H7 (cell line): ENCODE data around the gene DNAI7. TPM values are rescaled to one million over a fixed set of nuclear protein-coding genes. Genes with fewer than 3 reads are reported as not detected.

Source experiments
- DNase-seq: peaks from one replicate; pipeline ENCODE4 v3.0.0; 2012
- H3K27me3 ChIP-seq: 2 replicates; pipeline ENCODE4 v1.6.0; 2011; ENCODE audit warnings: mild to moderate bottlenecking, low read length; ENCODE audit not compliant: control insufficient read depth, insufficient read depth
- H3K36me3 ChIP-seq: replicated peaks from 2 replicates; pipeline ENCODE4 v1.5.1; 2011; ENCODE audit warnings: low read length; ENCODE audit not compliant: control insufficient read depth, insufficient read depth
- H3K4me3 ChIP-seq: 2 replicates; pipeline ENCODE4 v1.5.1; 2011; ENCODE audit warnings: low read depth, mild to moderate bottlenecking, control low read depth, low read length, moderate library complexity; ENCODE audit not compliant: insufficient read depth
- total RNA-seq: library from RNA; depleted of rRNA; stranded (reverse); fragments of >200 nt; shearing (Covaris generic); gene quantifications from 2 replicates; pipeline ENCODE4 v1.2.3, GENCODE V29; 2014

Gene DNAI7
- total RNA-seq, 1 experiment from 2014 or later, result 0.59 TPM

- Histone ChIP-seq H3K4me3 (no peak overlapping the region), H3K27me3 (no peaks in the 10 kb centered on the region), H3K36me3 (no peaks in the 10 kb centered on the region)
- no peak for DNase-seq
Measured at GRCh38 chr12:25100194-25101091, 94.5 kb downstream of the DNAI7 start.

GRCh38 chr12:25099010-25099409, 96.0 kb downstream of the DNAI7 start:
- Histone ChIP-seq H3K27me3 (no peaks in the 10 kb centered on the region), H3K4me3 (no peak overlapping the region), H3K36me3 (no peaks in the 10 kb centered on the region)
- DNase-seq, result no peak

DNA sequence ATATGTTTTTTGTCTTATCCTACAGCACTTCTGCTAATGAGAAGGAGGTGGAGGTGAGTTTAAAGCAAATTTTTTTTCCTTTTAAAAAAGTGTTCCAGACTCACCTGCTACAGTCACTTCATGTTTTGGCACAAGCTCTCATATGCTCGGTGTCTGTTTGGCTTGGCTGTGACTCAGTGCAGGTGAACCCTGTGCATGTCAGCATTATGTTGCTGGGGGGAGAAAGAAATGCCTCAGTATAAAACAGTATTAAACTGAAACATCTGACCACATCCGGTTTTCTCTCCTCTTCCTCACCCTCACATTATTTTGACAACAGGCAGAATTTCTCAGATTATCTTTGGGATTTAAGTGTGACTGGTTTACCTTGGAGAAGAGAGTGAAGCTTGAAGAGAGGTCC, 105.2 kb downstream of the DNAI7 start:
- H3K36me3 ChIP-seq, result no peaks in the 10 kb centered on the region
- no peaks in the 10 kb centered on the region for H3K27me3 ChIP-seq
- DNase-seq, result no peak
- no peak overlapping the region for H3K4me3 ChIP-seq

- H3K27me3 ChIP-seq, result no peaks in the 10 kb centered on the region
- DNase-seq, result no peak
- H3K36me3 ChIP-seq, result no peaks in the 10 kb centered on the region
- no peak overlapping the region for H3K4me3 ChIP-seq
Measured at GRCh38 chr12:25087596-25087995, 107.4 kb downstream of the DNAI7 start.

DNA sequence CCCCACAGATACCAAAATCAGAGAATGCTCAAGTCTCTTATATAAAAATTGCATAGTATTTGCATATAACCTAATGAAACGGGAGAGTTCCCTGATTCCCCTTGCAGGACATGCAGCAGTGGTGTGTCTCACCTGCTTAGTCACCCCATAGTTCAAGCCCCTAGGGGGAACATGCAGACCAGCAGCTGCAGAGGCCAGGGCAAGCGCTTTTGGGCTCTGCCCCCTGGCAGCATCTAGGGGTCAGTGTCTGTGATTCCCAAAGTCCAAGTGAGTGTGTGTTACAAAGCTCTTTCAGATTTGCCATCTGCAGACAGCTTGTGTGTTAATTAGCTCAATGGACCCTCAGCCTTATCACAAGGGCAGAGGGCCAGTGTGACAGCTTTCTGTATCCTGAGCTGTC, 110.1 kb downstream of the DNAI7 start:
- H3K36me3 ChIP-seq, result no peaks in the 10 kb centered on the region
- peak; percentile 7 for DNase-seq
- no peaks in the 10 kb centered on the region for H3K27me3 ChIP-seq
- H3K4me3 ChIP-seq, result no peak overlapping the region

DNA sequence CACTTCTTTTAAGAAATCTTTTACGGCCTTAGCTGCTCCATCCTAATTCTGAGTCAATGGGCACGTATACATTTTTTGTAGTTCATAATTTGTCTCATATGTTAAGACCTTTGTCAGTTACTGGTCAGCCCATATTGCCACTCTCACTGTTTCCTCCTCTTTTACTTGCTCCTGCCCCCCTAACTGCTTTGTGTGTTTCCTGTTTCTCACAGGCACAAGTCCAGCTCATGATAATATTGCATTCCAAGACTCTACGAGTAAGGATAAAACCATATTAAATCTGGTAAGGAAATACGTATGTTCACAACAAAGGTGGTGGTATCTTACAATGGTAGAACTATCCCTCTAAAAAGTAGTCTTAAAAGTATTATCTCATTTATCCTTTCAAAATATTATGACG, 111.7 kb downstream of the DNAI7 start:
- Histone ChIP-seq H3K36me3 (no peaks in the 10 kb centered on the region), H3K27me3 (no peaks in the 10 kb centered on the region), H3K4me3 (no peak overlapping the region)
- no peak for DNase-seq

- Histone ChIP-seq H3K27me3 (no peaks in the 10 kb centered on the region), H3K4me3 (no peak overlapping the region), H3K36me3 (no peaks in the 10 kb centered on the region)
- DNase-seq, result no peak
Measured at GRCh38 chr12:25082628-25083027, 112.3 kb downstream of the DNAI7 start.

- DNase-seq, result no peak
- Histone ChIP-seq H3K36me3 (no peaks in the 10 kb centered on the region), H3K27me3 (no peaks in the 10 kb centered on the region), H3K4me3 (no peak overlapping the region)
Measured at GRCh38 chr12:25079393-25079792, 115.6 kb downstream of the DNAI7 start.

- Histone ChIP-seq H3K36me3 (no peaks in the 10 kb centered on the region), H3K4me3 (no peak overlapping the region), H3K27me3 (no peaks in the 10 kb centered on the region)
- no peak for DNase-seq
Measured at GRCh38 chr12:25074954-25075353, 120.0 kb downstream of the DNAI7 start.

DNA sequence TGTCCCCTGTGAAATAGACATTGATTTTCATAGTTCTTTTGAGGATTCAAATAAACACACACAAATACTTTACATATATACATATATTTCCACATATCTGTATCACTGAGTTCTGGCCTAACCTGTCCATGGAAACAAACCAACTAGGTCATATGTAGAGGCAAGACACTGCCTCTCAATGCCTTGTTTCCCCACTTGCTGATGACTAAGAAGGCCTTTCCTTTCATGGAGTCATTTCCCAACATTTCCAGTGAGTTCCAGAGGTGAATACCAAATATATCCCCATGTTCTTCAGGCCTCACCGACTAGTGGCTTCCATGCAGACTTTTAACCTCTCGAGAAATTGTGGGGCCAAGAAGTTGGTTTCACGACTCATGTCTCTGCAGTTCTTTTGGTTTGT, 120.8 kb downstream of the DNAI7 start:
- no peak overlapping the region for H3K4me3 ChIP-seq
- no peaks in the 10 kb centered on the region for H3K36me3 ChIP-seq
- H3K27me3 ChIP-seq, result no peaks in the 10 kb centered on the region
- no peak for DNase-seq

GRCh38 chr12:25072906-25073650, 121.9 kb downstream of the DNAI7 start:
- no peak overlapping the region for H3K4me3 ChIP-seq
- DNase-seq, result no peak
- H3K27me3 ChIP-seq, result no peaks in the 10 kb centered on the region
- no peaks in the 10 kb centered on the region for H3K36me3 ChIP-seq

DNA sequence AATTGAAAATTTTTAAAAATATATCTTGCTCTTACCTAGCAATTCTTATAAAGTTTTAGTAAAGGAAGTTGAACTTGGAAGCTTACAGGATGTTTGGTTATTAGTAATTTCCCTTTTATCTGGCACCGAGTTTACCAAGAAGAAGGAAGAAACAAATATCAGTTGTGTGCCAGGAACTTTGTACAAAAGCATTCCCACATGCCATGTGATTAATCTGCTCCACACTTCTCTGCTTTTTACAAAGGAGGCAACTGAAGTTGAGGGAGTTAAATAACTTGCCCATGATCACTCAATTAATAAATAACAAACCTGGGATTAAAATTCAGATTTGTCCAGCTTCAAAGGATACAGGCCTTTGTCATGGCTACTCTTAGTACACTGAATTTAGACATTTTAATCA, 123.6 kb downstream of the DNAI7 start:
- Histone ChIP-seq H3K4me3 (no peak overlapping the region), H3K27me3 (no peaks in the 10 kb centered on the region), H3K36me3 (no peaks in the 10 kb centered on the region)
- DNase-seq, result no peak

DNA sequence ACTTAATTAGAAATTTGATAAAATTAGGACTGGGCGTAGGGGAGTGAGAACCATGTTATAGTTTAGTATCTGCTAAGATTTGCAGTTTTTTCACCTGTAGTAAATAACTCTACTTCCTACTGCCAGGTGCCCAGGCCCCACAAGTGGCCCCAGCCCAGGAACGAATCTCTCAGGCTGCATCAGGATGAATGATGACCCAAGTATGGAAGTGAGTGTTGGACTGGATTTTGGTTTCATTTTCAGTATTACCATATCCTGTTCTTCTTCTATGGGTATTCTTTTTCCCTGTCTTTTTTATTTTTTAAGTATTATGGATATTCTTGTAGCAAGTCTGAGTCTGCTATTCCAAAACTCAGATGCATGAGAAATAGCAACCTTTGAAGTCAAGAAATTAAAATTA, 125.7 kb downstream of the DNAI7 start:
- H3K4me3 ChIP-seq, result no peak overlapping the region
- no peak for DNase-seq

DNA sequence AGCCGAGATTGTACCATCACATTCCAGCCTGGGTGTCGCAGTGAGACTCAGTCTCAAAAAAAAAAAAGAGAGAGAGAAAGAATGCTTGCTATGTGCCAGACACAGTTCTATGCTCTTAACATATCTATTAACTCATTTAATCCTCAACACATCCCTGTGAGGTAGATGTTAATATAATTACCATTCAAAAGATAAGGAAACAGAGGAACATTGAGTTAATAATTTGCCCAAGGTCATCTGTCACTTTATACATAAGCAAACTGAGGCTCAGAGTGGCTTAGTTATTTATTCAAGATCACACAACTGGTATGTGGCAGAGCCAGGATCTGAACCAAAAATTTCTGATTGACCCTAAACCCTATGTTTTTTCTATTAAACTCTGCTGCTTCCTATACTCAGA, 129.9 kb downstream of the DNAI7 start:
- Histone ChIP-seq H3K4me3 (no peak overlapping the region), H3K27me3 (no peaks in the 10 kb centered on the region), H3K36me3 (no peaks in the 10 kb centered on the region)
- no peak for DNase-seq

More for the DNA sequence above, 125.7 kb downstream of the DNAI7 start:
- H3K36me3 ChIP-seq, result no peaks in the 10 kb centered on the region
- H3K27me3 ChIP-seq, result no peaks in the 10 kb centered on the region
